ENCODE measurements around the gene PPARG.
"Not testable (repeated sequence)": the region's sequence is repeated elsewhere in the genome, so short reads cannot be mapped to it uniquely, and the experiment has no call there.

Gene PPARG

DNA sequence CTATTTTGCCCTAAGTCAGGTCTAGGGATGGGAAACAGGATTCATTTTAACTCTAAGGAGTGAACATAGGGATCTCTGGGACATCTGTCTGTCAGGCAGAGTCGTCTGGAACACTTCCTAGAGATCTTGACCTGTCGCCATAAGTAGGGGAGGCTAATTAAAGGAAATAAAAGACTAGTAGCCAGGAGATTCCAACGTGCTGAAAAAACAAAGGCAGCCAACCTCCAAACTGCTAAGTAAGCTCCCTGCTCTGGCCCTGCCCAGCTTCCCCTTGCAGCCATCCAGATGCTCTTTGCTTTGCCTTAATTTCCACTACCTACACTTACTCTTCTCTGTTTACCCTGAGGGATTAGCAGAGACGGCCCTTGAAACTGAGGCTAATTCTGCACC is 177.0 kb downstream of the PPARG start:
- no peak for DNase-seq

DNA sequence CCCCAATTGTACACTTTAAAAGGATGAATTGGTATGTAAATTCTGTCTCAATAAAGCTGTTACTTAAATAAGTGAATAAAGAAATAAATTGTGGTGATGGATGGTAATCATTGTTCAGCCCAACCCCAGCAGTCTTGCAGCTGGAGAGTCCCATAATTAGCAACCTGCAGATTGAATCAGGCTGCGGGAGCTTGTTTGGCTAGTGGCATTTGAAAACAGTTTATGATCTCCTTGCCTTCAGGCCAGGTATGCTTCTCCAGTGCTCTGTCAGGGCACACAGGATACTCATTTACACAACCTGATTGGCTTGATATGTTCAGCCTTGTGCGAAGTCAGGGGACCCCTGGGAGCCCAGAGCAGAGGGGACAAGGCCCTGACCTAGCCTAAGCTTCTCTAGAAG is 178.9 kb downstream of the PPARG start:
- DNase-seq: no peak

DNA sequence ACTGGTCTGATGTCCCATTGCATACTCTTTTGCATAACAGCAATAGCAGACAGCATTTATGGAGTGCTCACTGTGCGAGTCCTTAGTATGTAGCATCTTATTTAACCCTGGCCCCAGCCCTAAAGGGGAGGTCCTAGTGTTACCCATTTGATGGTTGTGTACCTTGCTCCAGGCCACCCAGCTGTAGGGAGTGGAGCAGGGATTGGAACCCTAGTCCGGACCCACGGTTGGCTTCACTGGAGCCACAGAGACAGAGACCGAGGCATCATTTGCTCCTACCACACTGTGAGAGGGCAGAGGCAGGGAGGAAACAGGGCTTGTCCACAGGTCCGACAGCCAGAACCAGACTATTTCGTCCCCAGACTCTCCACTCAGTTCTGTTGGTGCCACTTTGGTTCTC is 179.4 kb downstream of the PPARG start:
- no peak for DNase-seq

DNA sequence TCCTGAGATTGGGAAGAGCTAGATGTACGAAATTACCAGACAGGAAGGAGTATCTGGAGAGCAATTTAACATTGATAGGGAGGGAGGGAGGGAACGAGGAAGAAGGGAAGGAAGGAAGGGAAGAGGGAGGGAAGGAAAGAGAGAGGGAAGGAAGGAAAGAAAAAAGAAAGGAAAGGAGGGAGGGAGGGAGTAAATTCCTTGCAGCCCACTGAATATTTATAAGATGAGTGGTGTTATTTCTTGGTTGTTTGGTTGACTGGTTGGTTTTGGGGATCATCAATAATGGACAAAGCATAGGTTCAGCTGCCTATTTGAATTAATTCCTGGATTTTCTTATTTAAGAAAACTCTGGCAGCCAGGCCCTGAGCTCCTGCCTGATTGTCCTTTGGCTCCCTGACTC is 179.9 kb downstream of the PPARG start:
- DNase-seq: no peak

DNA sequence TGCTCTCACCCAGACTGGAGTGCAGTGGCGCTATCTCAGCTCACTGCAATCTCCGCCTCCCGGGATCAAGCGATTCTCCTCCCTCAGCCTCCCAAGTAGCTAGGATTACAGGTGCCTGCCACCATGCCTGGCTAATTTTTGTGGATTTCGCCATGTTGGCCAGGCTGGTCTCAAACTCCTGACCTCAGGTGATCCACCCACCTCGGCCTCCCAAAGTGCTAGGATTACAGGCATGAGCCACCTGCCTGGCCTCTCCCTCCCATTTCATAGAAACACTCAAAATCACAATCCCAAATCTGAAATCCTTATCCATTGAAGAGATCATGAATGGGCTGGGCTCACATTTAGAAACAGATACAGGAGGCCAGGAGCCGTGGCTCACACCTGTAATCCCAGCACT is 180.4 kb downstream of the PPARG start:
- not testable (repeated sequence) for DNase-seq

DNA sequence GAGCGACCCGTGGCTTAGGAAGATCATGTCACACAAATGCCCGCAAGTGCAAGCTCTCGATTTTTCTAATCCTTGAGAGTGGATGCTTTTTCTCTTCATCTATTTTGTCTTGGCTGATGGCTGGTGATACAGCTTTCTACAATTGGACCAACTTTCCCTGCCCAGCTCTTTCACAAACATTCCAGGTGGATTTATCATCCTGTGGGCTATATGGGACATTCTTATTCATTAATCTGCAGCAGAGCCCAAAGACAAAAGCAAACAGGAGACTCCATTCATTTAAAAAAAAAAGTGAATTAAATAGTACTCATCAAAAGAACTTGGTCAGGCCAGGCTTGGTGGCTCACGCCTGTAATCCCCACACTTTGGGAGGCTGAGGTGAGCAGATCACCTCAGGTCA is 181.2 kb downstream of the PPARG start:
- DNase-seq: no peak

DNA sequence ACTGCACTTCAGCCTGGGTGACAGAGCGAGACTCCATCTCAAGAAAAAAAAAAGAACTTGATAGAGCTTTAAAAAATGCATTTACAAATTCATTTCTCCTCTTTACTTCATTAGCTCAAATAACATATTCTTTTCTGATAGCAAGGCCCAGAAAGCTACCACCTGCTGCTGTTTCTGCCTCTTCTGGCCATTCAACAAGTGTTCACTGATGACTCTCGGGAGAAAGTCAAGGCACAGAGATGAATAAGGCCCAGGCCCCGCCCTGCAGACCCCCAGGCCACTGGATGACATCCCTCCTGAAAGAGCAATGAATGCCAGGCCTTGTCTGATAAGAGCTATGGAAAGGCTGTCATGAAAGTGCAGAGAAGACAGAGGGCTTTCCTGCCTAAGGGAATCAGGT is 181.8 kb downstream of the PPARG start:
- no peak for DNase-seq

DNA sequence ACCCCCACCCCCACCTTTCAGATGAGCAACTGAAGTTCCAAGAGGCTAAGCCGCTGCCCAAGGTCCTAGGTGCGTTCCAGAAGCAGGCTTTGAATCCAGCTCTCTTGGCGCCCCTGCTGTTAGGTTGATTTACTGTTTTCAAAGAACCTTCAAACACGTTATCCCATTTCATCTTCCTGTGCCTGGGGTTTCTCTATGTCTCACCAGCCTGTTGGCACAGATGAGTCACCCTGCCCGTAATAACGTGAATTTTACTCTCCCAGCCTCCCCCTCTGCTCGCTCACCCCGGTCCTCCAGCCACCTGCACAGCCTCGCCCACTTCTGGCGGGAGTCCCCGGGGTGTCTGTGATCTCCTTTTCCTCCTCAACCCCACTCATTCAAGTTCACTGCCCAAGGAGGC is 182.4 kb downstream of the PPARG start:
- no peak for DNase-seq

DNA sequence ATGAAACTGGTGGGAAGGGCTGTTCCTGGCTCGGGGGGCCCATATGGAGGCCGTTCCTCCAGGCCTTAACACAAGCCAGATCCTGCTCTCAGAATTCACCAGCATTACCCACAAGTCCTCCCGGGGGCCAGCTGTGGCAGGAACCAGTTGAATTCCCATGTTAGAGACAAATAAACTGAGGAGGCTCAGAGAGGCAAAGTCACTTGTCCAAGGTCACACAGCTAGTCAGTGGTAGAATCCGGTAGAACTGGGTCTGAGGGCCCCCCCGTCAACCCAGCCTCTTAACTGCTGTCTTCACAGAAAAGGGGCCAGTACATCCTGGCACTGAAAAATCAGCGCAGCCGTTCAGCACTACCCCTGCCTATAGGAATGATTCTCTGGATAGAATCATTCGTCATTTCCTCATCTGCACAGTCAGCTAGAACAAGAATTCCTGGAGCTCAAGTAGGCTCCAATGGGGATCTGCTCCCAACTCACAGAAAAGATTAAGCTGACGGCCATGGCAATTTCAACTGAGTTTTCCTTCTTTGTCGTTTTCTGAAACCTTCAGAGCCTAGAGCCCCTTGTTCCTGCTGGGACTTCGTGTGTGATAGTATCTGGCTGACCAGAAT is 183.2 kb downstream of the PPARG start:
- DNase-seq: no peak

DNA sequence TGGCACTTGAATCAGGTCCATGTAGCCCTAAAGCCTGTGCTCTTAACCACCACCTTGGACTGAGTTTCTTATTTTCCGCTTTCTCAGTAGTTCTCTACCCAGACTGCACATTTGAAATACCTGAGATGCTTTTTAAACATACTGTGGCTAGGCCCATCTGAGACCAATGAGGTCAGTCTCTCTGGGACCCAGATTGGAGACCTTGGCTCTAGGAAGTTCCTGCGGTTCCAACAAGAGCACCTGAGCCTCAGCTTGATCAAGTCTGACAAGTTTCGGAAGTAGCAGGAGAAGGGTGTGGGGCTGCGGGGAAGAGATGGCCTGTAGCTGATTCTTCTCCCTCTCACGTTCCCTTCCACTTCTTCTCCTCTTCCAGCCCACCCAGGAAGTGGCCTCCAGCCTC is 183.9 kb downstream of the PPARG start:
- DNase-seq: no peak

DNA sequence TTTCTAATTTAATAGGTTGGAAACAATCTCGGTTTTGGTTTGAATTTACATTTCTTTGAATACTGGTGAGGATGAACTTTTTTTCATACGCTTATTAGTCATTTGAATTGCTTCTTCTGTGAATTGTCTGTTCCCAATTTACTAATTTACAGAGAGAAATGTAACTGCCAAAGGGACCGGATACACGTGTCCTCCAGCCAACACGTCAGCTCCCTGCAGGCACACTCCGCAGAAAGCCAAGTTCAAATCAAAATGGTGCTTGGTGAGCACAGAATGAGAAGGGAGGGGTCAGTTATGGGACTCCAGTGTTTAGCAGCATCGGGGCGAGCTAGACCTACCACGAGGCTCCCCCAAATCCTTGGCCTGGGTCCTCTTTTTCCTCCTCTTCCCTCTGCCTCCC is 184.6 kb downstream of the PPARG start:
- DNase-seq: no peak

DNA sequence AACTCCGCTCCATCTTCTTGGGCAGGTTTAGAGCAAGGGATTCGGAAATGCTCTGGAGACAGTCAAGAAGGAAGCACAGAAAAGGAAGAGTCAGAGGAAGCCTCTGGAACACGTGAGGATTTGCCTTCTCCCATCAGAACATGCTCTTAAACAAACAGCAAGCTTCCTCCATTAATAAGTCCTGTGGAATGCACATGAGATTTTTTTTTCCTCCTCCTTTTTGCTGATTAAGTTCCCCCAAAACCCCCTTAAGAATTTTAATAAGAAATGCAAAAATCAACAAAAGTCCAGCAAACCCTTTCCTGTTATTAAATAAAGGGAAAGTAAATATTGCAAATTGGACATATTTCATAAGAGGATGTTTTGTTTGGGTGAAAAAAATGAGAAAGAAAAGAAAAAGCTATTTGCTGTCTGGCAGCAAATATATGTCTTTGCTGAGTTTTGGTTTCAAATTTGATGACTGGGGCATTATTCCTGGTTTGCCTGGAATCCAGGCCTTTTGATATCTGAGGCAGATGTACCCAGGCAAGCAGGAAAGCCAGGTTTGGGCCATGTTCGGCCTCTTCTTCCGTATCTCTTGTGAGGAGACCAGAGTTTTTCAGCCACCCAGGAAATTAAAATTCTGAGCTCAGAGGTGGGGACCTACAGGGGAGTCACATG is 187.5 kb downstream of the PPARG start:
- no peak for DNase-seq

DNA sequence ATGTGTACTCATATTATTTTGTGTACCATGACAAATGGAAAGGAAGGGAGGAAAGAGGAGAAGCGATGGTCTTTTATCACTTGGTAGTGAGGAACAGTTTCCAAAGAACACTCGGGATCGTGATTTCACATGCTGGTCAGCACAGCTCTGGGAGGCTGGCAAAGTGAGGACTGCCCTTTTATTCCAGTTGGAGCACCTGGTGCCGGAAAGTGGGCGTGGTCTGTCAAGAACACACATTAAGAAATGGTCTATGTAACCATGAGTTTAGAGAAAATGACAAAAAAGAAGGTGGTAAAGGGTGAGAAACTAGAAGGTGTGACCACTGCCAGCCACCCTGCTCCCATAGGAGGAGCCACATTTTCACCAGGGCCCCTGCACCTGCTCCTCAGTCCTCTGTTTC is 188.4 kb downstream of the PPARG start:
- DNase-seq: no peak

DNA sequence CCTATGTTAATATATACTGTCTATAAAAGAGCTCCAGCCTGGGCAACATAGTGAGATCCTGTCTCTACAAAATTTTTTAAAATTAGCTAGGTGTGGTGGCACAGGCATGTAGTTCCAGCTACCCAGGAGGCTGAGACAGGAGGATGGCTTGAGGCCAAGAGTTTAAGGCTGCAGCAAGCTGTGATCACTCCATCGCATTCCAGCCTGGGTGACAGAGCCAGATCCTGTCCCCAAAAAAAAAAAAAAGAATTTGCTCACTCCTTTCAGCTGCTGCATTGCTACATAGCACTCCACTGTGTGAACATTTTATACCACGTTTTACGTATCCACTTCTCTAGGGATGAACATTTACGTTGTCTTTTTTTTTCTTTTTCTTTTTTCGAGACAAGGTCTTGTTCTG is 189.5 kb downstream of the PPARG start:
- DNase-seq: no peak

DNA sequence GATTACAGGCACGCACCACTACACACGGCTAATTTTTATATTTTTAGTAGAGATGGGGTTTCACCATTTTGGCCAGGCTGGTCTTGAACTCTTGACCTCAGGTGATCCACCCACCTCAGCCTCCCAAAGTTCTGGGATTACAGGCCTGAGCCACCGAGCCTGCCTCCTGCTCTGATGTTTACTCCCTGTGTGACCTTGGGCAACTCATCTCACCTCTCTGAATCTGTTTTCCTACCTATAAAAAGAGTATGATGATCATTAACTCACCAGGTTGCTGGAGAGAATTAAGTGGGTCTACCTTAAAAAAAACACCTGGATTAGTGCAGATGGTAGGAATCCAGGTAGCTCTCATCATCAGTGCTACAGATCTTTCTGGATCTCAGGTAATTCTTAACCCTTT is 190.3 kb downstream of the PPARG start:
- DNase-seq: not testable (repeated sequence)

DNA sequence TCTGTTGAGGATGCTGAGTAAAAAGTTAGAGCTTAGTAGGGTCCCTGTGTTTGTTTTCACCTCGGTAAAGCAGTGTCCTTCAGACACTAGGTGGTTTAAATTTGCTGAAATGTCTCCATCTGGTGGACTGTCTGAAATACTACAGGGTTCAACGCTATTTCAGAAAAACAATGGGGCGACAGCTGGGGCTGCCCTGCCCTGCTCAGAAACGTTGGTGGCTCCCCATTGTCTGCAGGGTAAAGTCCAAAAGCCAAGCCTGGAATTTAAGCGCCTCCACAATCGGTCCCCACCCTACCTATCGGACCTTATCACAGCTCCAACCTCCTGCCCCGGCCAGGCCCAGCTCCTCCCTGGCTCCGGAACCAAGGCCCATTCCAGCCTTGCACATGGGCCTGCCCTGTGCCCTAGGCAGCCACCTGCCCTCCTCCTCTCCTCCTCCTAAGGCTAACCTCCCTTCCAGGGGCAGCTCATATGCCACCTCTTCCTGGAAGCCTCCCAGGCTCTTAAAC is 191.1 kb downstream of the PPARG start:
- no peak for DNase-seq

DNA sequence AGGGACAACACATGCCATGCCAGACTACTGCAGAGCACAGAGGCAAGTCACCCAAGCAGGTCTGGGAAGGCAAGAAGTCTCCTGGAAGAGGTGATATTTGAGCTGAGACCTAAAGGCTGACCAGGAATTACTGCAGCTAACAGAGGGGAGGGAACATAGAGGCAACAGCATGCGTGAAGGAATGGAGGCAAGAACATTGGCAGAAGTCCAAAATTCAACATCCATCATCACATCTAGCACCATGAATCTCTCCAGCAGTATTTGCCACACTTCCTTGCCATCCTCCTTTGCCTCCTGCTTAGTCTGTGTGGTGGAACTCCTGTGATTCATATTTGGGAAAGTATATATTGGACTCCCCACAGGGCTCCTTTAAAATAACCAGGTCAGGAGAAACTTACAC is 194.5 kb downstream of the PPARG start:
- DNase-seq: no peak

DNA sequence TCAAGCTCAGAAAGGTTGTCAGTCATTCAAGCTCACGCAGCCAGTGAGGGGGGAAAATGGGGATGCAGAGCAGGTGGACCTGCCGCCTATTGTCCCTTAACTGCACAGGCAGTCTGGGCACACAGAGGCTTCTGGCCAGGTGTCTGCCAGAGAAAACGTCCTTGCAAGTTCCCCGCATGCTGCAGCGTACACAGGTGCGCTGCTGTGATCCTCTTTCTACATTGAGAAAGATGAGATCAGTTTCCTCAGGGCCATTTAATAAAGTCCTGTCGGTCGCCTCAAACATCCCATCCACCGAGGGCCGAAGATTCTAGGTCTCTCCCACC is 195.0 kb downstream of the PPARG start:
- no peak for DNase-seq

Data from effector CD8-positive, alpha-beta T cell (primary cell).